HepG2 (cell line): ENCODE data around the gene LSS. TPM values are rescaled to one million over a fixed set of nuclear protein-coding genes. Genes with fewer than 3 reads are reported as not detected.
"Not testable (repeated sequence)": the region's sequence is repeated elsewhere in the genome, so short reads cannot be mapped to it uniquely, and the experiment has no call there.

ENCODE experiments used
- ATAC-seq: fragments of 200-7000 bp; cut with Tn5 transposase; 3 replicates; pipeline ENCODE4 v1.9.1; 2020; ENCODE audit warnings: mild to moderate bottlenecking, moderate library complexity
- BruUV-seq: library from RNA; stranded (reverse); fragments of 400-500 nt; replicated peaks from 2 replicates; lab custom pipeline; 2021; lab: Mats Ljungman, UMichigan
- CTCF ChIA-PET: fragments of 300-600 bp; formaldehyde crosslinking; extraction: SDS; loops from one replicate; lab custom pipeline; 2021; ENCODE audit warnings: low total read pairs, inconsistent platforms, low intra/inter-chr PET ratio; lab: Yijun Ruan, JAX
- POLR2A ChIA-PET: fragments of 350-600 bp; sonication (Branson Sonifier 250); formaldehyde crosslinking; loops from one replicate; lab custom pipeline; 2020; ENCODE audit warnings: antibody characterized with exemption, inconsistent platforms; lab: Yijun Ruan, JAX
- DNase-seq: peaks from one replicate; pipeline ENCODE4 v3.0.0-alpha.2; 2015; ENCODE audit warnings: low spot score
- FAIRE-seq: peaks from 3 replicates; lab custom pipeline; 2011; peaks lifted over from hg19 to GRCh38; lab: Jason Lieb, UNC
- H2AFZ ChIP-seq: one replicate; pipeline ENCODE4 v1.6.1; 2011; ENCODE audit warnings: low read length, inconsistent platforms
- H3K27ac ChIP-seq: fragments of 300-600 bp; 3 replicates; pipeline ENCODE4 v1.8.0; 2011; ENCODE audit warnings: mixed run types, mild to moderate bottlenecking, mixed read lengths, low read length, inconsistent platforms; ENCODE audit not compliant: insufficient read depth; ENCODE audit errors: extremely low read length
- H3K27me3 ChIP-seq, 2 experiments: fragments of 200-600 bp in 1 of 2; 2 replicates in 1 of 2; 3 replicates in 1 of 2; pipeline versions ENCODE4 v1.6.0 to v1.8.0; 2011; ENCODE audit warnings: low read length in 2 of 2, mild to moderate bottlenecking in 2 of 2, moderate library complexity in 2 of 2, inconsistent platforms in 1 of 2; ENCODE audit not compliant: insufficient read depth in 2 of 2, control insufficient read depth in 1 of 2
- H3K36me3 ChIP-seq, 2 experiments: fragments of 200-600 bp in 1 of 2; replicated peaks in 1 of 2; 2 replicates in 1 of 2; 3 replicates in 1 of 2; pipeline versions ENCODE4 v1.5.1 to v1.8.0; 2011; ENCODE audit warnings: low read length in 2 of 2, inconsistent platforms in 1 of 2; ENCODE audit not compliant: insufficient read depth in 2 of 2, control insufficient read depth in 1 of 2
- H3K4me1 ChIP-seq: 2 replicates; pipeline ENCODE4 v1.5.1; 2012; ENCODE audit warnings: low read length, inconsistent platforms; ENCODE audit not compliant: insufficient read depth
- H3K4me2 ChIP-seq: 2 replicates; pipeline ENCODE4 v1.6.0; 2011; ENCODE audit warnings: low read depth, low read length, inconsistent platforms
- H3K4me3 ChIP-seq, 3 experiments: fragments of 200-600 bp in 1 of 3; sonication (generic), shearing (Covaris generic) in 1 of 3; replicated peaks in 1 of 3; 2 replicates each; pipeline ENCODE4 v1.5.1; 2011 to 2016; ENCODE audit warnings: low read length in 3 of 3, inconsistent platforms in 2 of 3, low read depth in 2 of 3, mild to moderate bottlenecking in 2 of 3, control low read depth in 1 of 3, mixed read lengths in 1 of 3; ENCODE audit not compliant: insufficient read depth in 1 of 3
- H3K79me2 ChIP-seq: one replicate; pipeline ENCODE4 v1.6.1; 2011; ENCODE audit warnings: low read length, inconsistent platforms; ENCODE audit not compliant: insufficient read depth
- H3K9ac ChIP-seq: 2 replicates; pipeline ENCODE4 v1.6.0; 2011; ENCODE audit warnings: mild to moderate bottlenecking, low read depth, low read length, inconsistent platforms; ENCODE audit not compliant: insufficient read depth
- H3K9me3 ChIP-seq: 2 replicates; pipeline ENCODE4 v1.5.1; 2012; ENCODE audit warnings: mild to moderate bottlenecking, low read length
- H4K20me1 ChIP-seq: 2 replicates; pipeline ENCODE4 v1.6.0; 2011; ENCODE audit warnings: inconsistent platforms, mild to moderate bottlenecking, low read length, moderate library complexity; ENCODE audit not compliant: insufficient read depth
- WGBS: methylation state at CpG from one replicate; pipeline ENCODE4 v1.1.6; 2017; ENCODE audit warnings: low lambda C conversion rate; 5-methylcytosine and 5-hydroxymethylcytosine counted together
- in situ Hi-C: cut with HindIII; loops from 2 replicates; pipeline ENCODE4 v1.10.0; 2017; ENCODE audit warnings: low pct_unique_long_range_greater_than_20kb; ENCODE audit not compliant: extremely low pct_ligation_motif_present
- intact Hi-C: fragments of 100-400 bp; cut with micrococcal nuclease; formaldehyde crosslinking; loops from one replicate; pipeline ENCODE4 v1.10.0; 2022; ENCODE audit not compliant: unreplicated experiment
- polyA plus RNA-seq, 8 experiments: library from polyadenylated mRNA; depleted of rRNA in 3 of 8; stranded (reverse) in 7 of 8; unstranded in 1 of 8; fragments of >200 nt; fragmentation: Illumina TruSeq in 4 of 8; extraction: Trizol in 4 of 8; gene quantifications; 2 replicates each; pipeline versions ENCODE4 v1.2.1 to v1.2.3, GENCODE V29; 2011 to 2016; ENCODE audit warnings: low read depth in 4 of 8, missing spikeins in 1 of 8, mixed read lengths in 1 of 8; ENCODE audit not compliant: insufficient read depth in 1 of 8
- total RNA-seq, 5 experiments: library from RNA; depleted of rRNA; stranded (reverse); fragments of >200 nt; fragmentation: Illumina TruSeq; extraction: Trizol; gene quantifications; 2 replicates each; pipeline ENCODE4 v1.2.3, GENCODE V29; 2016; ENCODE audit warnings: low read depth in 1 of 5
- TF ChIP-seq, protein P1 (sequence below), 2 experiments: sonication (generic) in 1 of 2; formaldehyde crosslinking in 1 of 2; IDR thresholded peaks; 2 replicates each; pipeline versions ENCODE4 v1.4.0 to v1.6.1; 2016 to 2020; ENCODE audit warnings: borderline replicate concordance in 1 of 2, low read depth in 1 of 2, mild to moderate bottlenecking in 1 of 2, missing genetic modification reagents in 1 of 2

The LSS gene
- total and polyA plus RNA-seq, 2 of the 13 experiments (the other 11 are each of a cell fraction or from before 2014, with no cell fraction given) = 72.6 to 113 TPM

DNA sequence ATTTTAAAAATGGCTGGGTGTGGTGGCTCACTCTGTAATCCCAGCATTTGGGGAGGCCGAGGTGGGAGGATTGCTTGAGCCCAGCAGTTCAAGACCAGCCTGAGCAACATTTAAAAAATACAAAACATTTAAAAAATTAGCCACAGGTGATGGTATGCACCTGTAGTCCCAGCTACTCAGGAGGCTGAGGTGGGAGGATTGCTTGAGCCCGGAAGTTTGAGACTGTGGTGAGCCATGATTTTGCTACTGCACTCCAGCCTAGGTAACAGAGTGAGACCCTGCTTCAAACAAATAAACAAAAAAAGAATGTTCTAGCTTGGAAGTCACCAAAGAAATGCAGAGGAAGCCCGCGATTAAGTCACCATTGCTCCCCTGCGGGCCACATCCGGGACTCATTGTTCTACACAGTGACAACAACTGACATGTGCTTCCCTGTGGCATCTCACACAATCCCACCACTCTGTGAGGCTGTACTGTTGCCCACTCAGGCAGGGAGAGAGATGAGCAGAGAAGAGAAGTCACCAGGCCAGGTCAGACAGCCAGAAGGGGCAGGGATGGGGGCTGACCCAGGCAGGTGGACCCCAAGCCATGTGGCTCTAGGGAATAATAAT is 25.9 kb downstream of the LSS start (continued):
- TF ChIP-seq, protein P1, sequence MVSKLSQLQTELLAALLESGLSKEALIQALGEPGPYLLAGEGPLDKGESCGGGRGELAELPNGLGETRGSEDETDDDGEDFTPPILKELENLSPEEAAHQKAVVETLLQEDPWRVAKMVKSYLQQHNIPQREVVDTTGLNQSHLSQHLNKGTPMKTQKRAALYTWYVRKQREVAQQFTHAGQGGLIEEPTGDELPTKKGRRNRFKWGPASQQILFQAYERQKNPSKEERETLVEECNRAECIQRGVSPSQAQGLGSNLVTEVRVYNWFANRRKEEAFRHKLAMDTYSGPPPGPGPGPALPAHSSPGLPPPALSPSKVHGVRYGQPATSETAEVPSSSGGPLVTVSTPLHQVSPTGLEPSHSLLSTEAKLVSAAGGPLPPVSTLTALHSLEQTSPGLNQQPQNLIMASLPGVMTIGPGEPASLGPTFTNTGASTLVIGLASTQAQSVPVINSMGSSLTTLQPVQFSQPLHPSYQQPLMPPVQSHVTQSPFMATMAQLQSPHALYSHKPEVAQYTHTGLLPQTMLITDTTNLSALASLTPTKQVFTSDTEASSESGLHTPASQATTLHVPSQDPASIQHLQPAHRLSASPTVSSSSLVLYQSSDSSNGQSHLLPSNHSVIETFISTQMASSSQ (IDR thresholded peaks at IDR 0.05; ENCODE audit: low read depth) = no peak
- TF ChIP-seq, protein P1 (CRISPR knock-in tag; IDR thresholded peaks at IDR 0.05; ENCODE audit: borderline replicate concordance) = no peak

DNA sequence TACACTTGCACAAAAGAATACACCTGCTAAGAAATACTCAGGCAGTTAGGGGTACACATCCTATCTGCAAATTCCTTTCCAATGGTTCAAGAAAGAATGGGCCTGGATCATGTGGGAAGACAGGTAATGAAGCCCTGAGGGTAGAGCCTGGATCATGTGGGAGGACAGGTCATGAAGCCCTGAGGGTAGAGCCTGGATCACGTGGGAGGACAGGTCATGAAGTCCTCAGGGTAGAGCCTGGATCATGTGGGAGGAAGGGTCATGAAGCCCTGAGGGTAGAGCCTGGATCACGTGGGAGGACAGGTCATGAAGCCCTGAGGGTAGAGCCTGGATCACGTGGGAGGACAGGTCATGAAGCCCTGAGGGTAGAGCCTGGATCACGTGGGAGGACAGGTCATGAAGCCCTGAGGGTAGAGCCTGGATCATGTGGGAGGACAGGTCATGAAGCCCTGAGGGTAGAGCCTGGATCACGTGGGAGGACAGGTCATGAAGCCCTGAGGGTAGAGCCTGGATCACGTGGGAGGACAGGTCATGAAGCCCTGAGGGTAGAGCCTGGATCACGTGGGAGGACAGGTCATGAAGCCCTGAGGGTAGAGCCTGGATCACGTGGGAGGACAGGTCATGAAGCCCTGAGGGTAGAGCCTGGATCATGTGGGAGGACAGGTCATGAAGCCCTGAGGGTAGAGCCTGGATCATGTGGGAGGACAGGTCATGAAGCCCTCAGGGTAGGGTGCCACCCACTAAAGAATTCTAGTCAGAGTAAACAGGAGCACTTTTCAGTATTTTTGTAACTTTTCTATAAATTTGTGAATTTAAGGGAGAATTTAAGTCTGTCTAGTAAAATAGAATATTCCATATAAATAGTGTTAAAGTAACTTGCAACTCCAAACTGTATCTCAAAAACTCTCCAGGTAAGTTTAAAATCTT is 27.4 kb downstream of the LSS start:
- H3K27me3 ChIP-seq, H3K4me2 ChIP-seq, in situ Hi-C loops, H3K4me1 ChIP-seq, DNase-seq, FAIRE-seq, POLR2A ChIA-PET, H3K9me3 ChIP-seq, H3K79me2 ChIP-seq, H3K27ac ChIP-seq, CTCF ChIA-PET, H4K20me1 ChIP-seq, H3K4me3 ChIP-seq, BruUV-seq, ATAC-seq, intact Hi-C loops, H2AFZ ChIP-seq, H3K9ac ChIP-seq: not testable (repeated sequence)
- WGBS = 94% methylated on average over 4 of the region's 8 CpGs
- H3K36me3 ChIP-seq = peaks cover 17 to 68% of the 10 kb centered on the region in 2 experiments
